IPS-11a (cell line): Measurements from ENCODE around the gene DGKB.
"Not testable (repeated sequence)": the region's sequence is repeated elsewhere in the genome, so short reads cannot be mapped to it uniquely, and the experiment has no call there.

ENCODE experiments used
- H3K4me3 ChIP-seq: one replicate; pipeline ENCODE4 v1.5.1; 2013; ENCODE audit warnings: low read depth, low read length, control low read depth

The DGKB gene

DNA sequence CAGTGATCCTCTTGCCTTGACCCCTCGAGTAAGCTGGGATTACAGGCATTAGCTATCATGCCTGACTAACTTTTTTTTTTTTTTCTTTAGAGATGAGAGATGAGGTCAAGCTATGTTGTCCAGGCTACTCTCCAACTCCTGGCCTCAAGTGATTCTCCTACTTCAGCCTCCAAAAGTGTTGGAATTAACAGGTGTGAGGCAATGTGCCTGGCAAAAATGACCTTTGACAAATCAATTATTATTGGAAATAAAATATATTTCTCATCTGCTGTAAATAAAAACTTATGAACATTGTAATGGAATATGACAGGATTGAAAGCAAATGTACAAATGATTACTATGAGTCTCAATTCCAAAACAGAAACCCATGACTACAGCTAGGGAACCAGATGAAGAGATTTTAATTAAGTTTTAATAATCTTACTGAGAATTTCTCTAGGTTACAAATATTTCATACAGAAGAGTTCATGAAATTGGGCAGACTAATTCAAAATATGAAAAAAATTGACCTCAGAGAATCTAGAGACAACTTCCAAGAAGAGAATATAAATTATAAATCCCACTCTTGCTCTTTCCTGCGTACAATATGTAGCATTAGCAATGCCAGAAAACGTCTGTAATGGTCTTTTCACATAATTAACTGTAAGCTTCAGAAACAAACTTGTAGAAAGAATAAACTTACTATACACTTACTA is 414.7 kb downstream of the DGKB start:
- no peak overlapping the region for H3K4me3 ChIP-seq

DNA sequence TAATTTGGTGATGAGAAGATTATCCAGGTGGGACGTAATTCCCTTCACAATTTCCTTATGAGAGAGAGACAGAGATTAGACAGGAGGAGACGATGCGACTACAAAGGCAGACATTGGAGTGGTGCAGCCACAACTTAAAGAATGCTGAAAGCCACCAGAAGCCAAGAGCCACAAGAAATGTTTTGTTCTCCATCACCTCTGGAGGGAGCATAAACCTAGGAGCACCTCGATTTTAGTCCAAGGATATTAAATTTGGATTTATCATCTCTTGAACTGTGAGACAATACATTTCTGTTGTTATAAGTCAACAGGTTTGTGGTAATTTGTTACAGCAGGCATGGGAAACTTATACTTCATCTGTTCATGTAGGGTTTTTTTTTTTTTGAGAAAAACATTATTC is 418.9 kb downstream of the DGKB start:
- H3K4me3 ChIP-seq, result no peak overlapping the region

DNA sequence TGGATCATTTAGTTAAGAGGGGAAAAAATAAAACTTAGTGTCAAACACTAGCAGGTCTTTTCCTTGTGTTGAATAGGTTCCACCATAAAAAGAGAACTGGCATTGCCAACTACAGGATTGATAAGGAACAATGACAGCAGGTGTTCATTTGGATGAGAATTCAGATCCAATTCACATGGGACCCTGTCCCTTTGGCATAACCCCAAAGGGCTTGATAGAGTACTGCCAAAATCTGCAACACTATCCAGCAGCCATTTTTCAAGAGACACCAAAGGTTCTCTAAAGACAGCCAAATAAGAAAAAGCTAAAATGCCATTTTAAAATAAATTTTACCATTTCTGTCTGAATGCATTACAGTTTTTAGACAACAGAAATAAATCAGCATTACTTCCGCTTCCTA is 422.3 kb downstream of the DGKB start:
- H3K4me3 ChIP-seq, result no peak overlapping the region

DNA sequence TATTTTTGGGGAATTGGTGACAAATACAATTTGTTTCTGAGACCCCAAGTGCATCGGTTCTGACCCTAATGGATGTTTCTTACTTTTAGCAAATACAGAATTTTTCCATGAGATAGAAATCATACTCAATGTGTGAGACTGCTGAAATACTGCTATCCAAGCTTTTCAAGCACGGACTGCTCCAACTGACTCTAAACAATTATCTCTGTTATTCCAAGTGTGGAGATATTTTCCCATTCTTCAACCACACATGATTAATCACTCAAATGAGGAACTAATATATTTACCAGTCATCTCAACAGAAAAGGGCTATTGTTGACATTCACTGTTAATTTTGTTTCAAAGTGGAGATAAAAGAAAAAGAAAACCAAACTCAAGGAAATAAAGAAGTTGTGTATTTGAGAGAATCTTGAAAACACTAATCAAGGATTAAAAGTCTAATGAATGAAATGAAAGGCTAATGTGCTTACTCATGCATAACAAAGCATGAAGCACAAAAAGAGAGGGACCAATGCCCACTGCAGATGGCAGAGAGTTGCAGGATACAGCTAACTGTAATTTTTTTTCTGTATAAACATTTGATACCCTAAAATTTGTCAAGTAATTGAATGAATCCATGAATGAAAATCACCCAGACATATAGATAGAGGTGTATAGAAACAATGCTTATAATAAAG is 423.6 kb downstream of the DGKB start:
- H3K4me3 ChIP-seq, result no peak overlapping the region

DNA sequence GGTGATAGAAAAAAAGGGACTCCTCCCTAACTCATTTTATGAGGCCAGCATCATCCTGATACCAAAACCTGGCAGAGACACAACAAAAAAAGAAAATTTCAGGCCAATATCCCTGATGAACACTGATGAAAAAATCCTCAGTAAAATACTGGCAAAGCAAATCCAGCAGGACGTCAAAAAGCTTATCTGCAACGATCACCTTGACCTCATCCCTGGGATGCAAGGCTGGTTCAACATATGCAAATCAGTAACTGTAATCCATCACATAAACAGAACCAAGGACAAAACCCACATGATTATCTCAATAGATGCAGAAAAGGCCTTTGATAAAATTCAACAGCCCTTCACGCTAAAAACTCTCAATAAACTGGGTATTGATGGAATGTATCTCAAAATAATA is 440.8 kb downstream of the DGKB start:
- H3K4me3 ChIP-seq, result not testable (repeated sequence)

DNA sequence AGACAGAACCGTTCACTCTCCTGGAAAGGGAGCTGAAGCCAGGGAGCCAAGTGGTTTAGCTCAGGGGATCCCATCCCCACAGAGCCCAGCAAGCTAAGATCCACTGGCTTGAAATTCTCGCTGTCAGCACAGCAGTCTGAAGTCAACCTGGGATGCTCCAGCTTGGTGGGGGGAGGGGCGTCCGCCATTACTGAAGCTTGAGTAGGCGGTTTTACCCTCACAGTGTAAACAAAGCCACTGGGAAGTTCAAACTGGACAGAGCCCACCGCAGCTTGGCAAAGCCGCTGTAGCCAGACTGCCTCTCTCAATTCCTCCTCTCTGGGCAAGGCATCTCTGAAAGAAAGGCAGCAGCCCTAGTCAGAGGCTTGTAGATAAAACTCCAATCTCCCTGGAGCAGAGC is 443.7 kb downstream of the DGKB start:
- not testable (repeated sequence) for H3K4me3 ChIP-seq

DNA sequence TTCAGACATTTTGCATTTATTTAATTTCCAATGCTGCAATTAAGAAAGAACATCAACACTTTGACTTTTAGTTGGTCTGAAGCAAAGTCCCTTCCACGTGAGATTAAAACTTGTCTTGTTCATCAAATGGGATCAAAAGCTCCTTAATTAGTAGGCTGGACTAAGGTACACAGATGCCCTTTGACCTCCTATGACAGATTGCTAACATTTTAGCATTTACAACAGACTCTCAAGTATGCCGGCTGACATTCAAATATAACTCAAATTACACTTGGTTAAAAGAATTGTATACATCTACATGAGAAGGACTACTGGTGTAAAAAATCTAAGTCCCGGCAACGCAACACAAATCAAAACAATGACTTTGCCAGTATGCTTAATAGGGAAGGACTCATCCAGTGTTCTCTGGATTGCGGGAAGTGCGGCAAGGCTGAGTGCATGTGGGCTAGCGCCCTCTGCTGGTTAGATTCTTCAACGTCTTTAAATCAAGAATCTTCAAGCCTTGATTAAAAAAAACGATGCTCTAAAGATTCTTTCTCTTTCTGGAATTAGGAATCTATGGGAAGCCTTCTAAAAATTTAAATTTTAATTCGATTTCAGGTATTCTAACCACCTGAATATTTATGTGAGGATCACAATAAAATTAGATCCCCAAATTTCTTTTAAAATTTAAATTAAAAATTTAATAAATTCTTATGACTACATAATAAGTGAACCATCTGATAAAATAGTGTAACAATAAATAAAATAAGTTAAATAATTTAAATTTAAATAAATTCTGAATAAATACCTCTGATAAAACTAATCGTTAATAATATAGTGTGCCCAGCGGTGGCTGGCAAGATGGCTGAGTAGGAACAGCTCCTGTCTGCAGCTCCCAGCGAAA is 444.7 kb downstream of the DGKB start:
- no peak overlapping the region for H3K4me3 ChIP-seq

DNA sequence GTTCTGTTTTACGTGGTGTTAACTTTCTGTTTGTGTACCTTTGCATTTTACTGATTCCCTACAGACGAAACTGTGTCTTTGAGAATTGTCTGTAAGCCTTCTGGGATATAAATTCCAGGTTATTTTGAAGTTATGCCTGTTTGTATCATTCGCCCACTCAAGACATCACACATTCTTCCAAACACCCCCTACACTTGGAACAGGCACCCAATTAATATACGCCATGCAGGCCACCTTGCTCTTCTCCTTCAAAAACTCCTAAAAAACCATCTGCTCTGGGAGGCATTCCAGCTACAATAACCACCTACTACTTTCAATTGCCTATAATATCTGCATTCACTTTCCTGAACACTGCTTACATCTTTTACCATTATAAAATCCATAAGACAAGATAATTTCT is 453.3 kb downstream of the DGKB start:
- H3K4me3 ChIP-seq, result no peak overlapping the region

DNA sequence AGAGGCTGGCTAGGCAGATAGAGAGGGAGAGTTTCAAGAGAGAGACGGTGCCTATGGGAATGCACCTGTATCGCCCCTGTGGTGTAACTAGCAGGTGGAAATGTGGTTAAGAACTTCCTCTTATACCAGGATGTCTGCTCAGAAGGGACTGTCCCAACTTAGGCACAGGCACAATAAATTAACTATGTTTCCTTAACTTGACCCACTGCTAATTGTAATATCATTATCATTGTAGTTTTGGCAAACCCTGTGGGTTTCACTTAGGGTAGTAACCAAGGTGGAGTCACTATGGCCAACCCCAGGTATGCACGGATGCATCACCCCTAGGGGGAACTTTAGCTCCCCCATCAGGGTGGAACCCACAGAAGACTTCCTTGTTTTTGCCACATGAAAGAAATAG is 455.7 kb downstream of the DGKB start:
- H3K4me3 ChIP-seq, result no peak overlapping the region

DNA sequence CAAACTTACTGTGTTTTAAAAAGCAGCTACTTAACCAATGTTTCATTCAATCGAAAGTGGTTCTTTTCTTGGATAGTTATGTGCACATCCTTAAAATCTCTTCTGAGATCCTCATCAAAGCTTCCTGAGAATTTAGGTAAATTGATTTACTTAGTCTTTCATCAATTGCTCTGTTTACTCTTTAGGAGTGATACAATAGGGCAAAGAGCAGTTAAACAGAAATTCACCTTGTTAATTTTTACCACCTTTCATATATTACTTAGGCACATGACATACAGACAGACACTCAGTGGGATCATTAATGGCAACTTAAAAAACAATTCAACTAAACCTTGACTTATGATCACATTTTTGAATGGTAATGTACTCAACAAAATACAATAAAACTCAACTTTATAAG is 456.3 kb downstream of the DGKB start:
- H3K4me3 ChIP-seq, result no peak overlapping the region

DNA sequence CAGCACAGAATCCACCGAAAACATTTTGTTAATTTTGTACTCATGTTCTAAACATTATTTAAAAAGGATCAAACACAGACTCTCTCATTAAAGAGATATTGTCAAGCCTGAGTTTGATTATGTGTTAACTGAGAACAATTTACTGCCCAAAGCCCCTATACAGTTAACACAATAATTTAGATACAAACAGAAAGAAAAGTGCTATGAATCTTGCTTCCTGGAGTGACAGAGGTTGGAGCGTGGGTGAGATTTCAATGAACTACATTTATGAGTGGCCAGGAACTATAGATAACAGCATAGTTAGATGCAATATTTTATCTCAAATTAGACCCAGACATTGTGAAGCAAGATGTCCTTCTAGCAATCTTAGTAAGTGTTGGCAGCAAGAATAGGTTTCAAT is 464.2 kb downstream of the DGKB start:
- no peak overlapping the region for H3K4me3 ChIP-seq

DNA sequence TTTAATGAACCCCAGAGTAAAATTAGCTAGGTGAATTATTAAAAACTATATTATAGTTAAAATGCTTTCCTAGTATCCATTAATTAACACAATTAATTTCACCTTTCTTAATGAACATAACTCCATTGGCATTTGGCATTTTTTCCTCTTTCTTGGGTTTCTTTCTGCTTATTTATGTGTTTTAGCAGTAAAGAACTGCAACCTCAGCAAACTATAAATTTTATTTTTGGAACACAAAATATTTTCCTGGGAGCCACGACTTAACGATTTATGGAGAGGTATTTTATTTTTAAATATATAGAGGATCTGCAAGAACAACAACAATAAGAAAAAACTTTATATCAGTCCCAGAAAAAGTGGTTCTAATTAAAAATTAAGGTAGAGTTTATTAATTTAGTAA is 465.7 kb downstream of the DGKB start:
- H3K4me3 ChIP-seq, result no peak overlapping the region

DNA sequence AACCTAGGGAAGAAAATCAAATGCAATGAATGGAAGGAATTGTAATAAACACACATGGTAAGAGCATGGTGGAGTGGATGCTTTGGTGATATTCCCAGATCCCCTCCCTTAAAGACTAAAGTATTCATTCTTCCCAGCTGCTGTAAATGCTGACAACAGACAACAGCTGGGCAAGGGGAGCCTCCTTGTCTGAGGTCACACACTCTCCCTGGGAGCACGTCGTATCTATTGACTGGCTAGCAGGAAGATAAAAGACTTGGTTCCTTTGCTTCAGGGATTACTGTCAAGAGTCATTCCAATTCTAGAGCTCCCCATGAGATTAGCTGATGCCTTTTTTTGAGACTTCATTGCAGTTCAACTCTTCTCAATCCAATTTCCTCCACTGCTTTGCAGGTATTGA is 469.6 kb downstream of the DGKB start:
- H3K4me3 ChIP-seq, result no peak overlapping the region

DNA sequence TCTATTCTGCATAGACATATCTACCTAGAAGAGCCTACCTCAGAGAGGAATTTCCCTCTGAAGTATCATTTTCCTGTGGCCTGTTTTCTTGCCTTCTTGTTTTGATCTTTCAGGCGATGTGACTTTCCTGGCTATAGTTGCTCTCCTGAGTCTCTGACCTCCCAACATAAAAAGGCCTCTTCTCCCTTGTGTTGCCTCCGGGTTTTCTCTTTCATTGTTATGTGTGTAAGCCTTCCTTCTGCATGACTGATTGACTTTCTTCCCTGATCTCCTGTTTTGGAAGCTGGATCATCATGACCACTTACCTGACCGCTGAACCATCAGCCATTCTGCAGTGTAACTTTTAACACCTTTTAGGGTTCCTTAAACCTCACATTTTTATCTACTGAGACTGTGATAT is 471.6 kb downstream of the DGKB start:
- H3K4me3 ChIP-seq, result no peak overlapping the region

DNA sequence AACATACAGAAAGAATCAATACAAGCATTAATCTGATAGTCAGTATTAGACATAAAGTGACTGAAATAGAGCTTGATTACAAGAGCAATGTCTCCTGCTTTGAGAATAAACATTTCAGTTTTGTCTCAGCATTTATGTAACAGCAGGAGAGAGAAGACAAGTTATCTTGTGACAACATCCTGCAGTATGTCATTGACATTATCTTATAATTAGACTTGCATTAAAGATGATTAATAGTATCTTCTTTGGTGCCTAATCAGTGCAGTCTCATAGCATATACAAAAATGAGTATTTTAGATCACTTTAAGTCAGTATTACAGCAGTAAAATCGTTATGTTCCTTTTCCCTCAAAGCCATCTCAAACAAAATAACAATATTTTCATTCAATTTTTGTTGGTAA is 477.0 kb downstream of the DGKB start:
- no peak overlapping the region for H3K4me3 ChIP-seq

DNA sequence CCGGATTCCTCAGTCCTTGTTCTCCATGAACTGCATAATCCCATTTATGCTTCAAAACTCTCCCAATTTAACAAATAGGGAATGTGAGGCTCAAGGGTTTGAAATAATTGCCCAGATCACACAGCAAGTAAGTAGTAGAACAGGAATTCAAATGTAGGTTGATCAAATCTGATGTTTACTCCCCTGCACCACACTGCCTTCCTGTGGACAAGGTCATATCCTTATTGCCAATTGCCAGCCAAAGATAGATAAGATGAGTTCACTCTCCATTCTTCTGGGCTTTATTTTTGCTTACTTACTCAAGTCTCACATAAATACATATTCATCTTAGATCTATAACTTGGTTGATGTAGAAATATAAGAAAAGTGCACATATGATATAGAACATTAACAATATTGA is 477.9 kb downstream of the DGKB start:
- H3K4me3 ChIP-seq, result no peak overlapping the region

DNA sequence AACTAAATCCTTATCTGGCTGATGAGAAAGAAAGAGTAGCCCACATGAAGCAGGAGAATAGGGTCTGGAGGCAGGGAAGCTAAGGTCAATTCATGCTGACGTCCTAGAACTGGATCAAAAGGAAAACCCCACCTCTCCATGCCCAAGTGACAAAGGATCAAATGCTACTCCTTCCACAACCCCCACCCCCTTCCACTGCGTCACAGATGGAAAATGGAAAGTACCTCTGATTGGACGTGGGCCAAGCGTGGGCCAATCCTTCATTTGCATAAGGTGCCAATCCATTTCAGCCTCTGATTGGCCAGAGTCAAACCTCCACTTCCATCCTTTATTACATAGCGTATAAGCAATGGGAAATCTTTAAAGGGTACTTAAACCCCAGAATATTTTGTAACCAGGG is 481.8 kb downstream of the DGKB start:
- H3K4me3 ChIP-seq, result no peak overlapping the region

DNA sequence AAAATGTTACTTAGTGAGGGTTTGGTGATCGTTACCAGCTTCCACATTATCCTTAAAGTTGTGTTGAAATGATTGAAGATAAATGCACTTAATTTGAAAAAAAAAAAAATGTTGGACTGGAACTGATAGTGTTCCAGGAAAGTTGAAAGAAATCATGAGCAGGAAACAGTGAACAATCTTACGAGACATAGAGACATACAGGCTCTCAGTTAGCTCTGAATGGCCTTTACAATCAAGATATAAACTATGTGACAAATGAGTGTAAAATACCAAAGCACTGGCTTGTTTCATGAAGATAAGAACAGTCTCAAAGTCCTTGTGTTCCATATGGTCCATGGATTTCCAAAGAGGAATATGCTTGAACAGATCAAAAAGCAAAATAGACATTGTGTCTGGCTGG is 483.0 kb downstream of the DGKB start:
- no peak overlapping the region for H3K4me3 ChIP-seq

DNA sequence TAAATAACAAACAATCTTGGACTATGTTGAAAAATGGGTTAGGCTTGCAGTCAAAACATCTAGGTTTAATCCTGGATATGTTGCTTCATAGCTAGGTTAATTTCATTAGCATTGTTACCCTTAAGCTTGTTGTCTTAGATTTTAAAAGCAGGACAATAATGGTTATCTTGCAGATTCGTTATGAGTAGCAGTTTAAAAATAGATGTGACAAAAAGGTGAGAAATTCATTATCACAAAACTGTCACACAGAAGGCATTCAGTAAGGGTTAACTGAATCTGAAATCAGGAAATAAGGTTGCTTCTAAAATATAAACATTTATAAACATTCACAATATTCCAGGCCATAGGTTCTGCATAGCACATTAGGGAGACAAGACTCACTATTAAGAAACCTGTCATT is 483.9 kb downstream of the DGKB start:
- no peak overlapping the region for H3K4me3 ChIP-seq

DNA sequence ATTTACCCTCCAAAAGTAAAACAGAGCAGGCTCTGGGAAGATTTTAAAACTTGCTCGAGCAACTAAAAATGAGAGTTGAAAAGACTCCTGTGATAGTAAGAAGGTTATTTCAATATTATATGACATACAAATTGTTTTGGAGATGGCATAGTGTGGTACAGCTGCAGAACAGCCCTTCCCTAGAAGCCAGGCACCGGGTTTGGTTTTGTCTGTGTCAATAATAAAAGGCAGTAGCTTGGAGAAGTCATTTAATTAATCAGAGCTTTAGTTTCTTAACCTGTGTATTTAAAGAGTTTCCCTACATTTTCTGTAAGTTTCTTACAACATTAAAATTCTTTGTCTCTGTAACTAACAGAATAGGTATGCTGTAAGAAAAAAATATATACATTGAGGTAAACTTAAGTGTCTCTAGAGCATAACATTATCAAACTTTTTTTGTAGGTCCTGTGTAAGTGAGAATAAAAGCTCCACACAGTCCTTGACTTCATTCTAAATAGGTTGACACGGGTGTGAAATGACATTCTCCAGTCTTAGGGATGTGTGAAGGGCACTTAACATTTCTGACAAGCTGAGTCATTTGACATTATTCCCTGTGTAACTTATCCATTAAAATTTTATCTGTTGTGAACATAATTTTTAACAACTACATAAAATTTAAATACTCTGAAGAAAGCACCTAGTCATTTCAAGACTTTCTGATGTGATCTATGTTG is 488.1 kb downstream of the DGKB start:
- H3K4me3 ChIP-seq, result no peak overlapping the region

DNA sequence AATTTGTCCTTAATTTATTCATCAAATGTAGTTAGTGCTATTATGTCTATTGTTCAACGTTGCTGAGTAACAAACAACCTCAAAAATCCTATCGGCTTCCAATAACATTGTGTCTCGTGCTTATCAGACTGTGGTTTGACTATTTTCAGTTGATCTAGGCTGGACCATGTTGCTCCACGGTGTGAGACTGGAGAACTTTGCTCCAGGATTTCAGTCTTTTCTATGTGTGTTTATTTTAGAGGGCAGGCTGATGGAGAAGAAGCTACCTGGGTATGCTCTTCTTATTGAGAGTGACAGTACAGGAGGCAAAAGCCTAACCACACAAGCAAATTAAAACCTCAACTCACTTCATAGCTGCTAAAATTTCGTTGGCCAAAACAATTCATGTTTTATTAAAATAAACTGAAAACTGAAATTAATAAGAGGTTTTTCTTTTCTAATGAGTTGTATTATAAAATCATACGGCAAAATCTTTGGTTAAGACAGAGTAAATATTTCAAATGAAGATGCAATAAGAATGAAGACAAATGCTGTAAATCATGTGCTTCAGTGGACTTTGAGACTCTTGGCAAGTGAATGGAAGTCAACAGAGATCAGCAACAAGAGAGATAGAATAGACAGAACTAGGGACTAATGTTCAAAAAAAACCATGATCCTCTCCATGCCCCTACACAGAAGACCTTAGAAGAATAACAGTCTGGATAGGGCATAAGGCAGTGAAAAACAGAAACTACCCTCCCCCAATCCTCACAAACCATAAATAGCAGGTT is 495.1 kb downstream of the DGKB start:
- H3K4me3 ChIP-seq, result no peak overlapping the region
